HCT116 (cell line): ENCODE results near the gene LAMA4. TPM values are rescaled to one million over a fixed set of nuclear protein-coding genes. Genes with fewer than 3 reads are reported as not detected.

Experiments used
- ATAC-seq: fragments of 200-7000 bp; cut with Tn5 transposase; 2 replicates; pipeline ENCODE4 v1.9.1; 2020; ENCODE audit warnings: mild to moderate bottlenecking, moderate library complexity
- BruUV-seq: library from RNA; stranded (reverse); fragments of 400-500 nt; replicated peaks from 2 replicates; lab custom pipeline; 2021; lab: Mats Ljungman, UMichigan
- CTCF ChIA-PET: fragments of 300-600 bp; sonication (Branson Sonifier 250); formaldehyde crosslinking; loops from one replicate; lab custom pipeline; 2021; ENCODE audit warnings: antibody characterized with exemption; lab: Charles Lee
- POLR2A ChIA-PET: fragments of 300-600, 350-600 bp; sonication (Branson Sonifier 250); formaldehyde crosslinking; loops from one replicate; lab custom pipeline; 2021; ENCODE audit warnings: antibody characterized with exemption; lab: Charles Lee
- RAD21 ChIA-PET, 2 experiments: fragments of 300-600 bp; sonication (Branson Sonifier 250); formaldehyde crosslinking; loops; one replicate each; lab custom pipeline; 2023; ENCODE audit warnings: low total read pairs in 2 of 2; ENCODE audit not compliant: uncharacterized antibody in 2 of 2, unreplicated experiment in 2 of 2, low non-redundant PET in 1 of 2; lab: Charles Lee
- DNase-seq: peaks from one replicate; pipeline ENCODE4 v3.0.0-alpha.2; 2010; ENCODE audit warnings: low read depth, low spot score
- H2AFZ ChIP-seq: fragments of 200-600 bp; shearing (Covaris generic), sonication (generic); 2 replicates; pipeline ENCODE4 v1.6.1; 2017; ENCODE audit warnings: low read depth, mixed run types, mixed read lengths, antibody characterized with exemption, low read length; ENCODE audit not compliant: poor library complexity, severe bottlenecking
- H3K27ac ChIP-seq: 2 replicates; pipeline ENCODE4 v1.5.1; 2012; ENCODE audit warnings: low read depth, low read length
- H3K27me3 ChIP-seq: fragments of 200-600 bp; sonication (generic); 2 replicates; pipeline ENCODE4 v1.6.1; 2016; ENCODE audit warnings: mixed run types, low read length, mixed read lengths; ENCODE audit not compliant: insufficient read depth
- H3K36me3 ChIP-seq, 2 experiments: fragments of 200-500 bp in 1 of 2; fragments of 200-600 bp in 1 of 2; sonication (Bioruptor generic) in 1 of 2; sonication (generic) in 1 of 2; 2 replicates each; pipeline versions ENCODE4 v1.5.1 to v1.6.1; 2014 to 2016; ENCODE audit warnings: low read length in 2 of 2, inconsistent platforms in 1 of 2, mixed read lengths in 1 of 2, mixed run types in 1 of 2; ENCODE audit not compliant: insufficient read depth in 2 of 2, control insufficient read depth in 1 of 2
- H3K4me1 ChIP-seq, 2 experiments: fragments of 200-600 bp in 1 of 2; sonication (generic) in 1 of 2; 2 replicates each; pipeline versions ENCODE4 v1.5.1 to v1.6.1; 2012 to 2017; ENCODE audit warnings: low read length in 2 of 2, inconsistent platforms in 1 of 2, mild to moderate bottlenecking in 1 of 2, mixed read lengths in 1 of 2, mixed run types in 1 of 2, moderate library complexity in 1 of 2; ENCODE audit not compliant: insufficient read depth in 2 of 2, control insufficient read depth in 1 of 2
- H3K4me2 ChIP-seq: fragments of 200-600 bp; sonication (generic); 2 replicates; pipeline ENCODE4 v1.6.1; 2017; ENCODE audit warnings: mixed run types, low read length, mixed read lengths
- H3K4me3 ChIP-seq, 2 experiments: fragments of 200-600 bp in 1 of 2; sonication (generic) in 1 of 2; replicated peaks in 1 of 2; 2 replicates each; pipeline ENCODE4 v1.5.1; 2011 to 2016; ENCODE audit warnings: low read length in 2 of 2, control low read depth in 1 of 2, low read depth in 1 of 2, mild to moderate bottlenecking in 1 of 2, mixed read lengths in 1 of 2, mixed run types in 1 of 2
- H3K79me2 ChIP-seq: fragments of 200-600 bp; sonication (generic); 2 replicates; pipeline ENCODE4 v1.6.1; 2017; ENCODE audit warnings: mild to moderate bottlenecking, mixed run types, low read length, moderate library complexity, mixed read lengths; ENCODE audit not compliant: insufficient read depth
- H3K9ac ChIP-seq: fragments of 200-600 bp; sonication (generic); 2 replicates; pipeline ENCODE4 v1.6.1; 2016; ENCODE audit warnings: low read length, mixed read lengths
- H3K9me2 ChIP-seq: fragments of 200-600 bp; sonication (generic), shearing (Covaris generic); 2 replicates; pipeline ENCODE4 v1.6.1; 2017; ENCODE audit warnings: mixed run types, mild to moderate bottlenecking, moderate library complexity; ENCODE audit not compliant: insufficient read depth
- H3K9me3 ChIP-seq, 2 experiments: fragments of 200-500 bp in 1 of 2; fragments of 200-600 bp in 1 of 2; sonication (Bioruptor generic) in 1 of 2; sonication (generic) in 1 of 2; 2 replicates each; pipeline ENCODE4 v1.6.1; 2014 to 2017; ENCODE audit warnings: low read length in 2 of 2, mixed read lengths in 2 of 2, inconsistent platforms in 1 of 2, low read depth in 1 of 2, mild to moderate bottlenecking in 1 of 2, mixed run types in 1 of 2, moderate library complexity in 1 of 2; ENCODE audit not compliant: control insufficient read depth in 1 of 2, insufficient read depth in 1 of 2
- H4K20me1 ChIP-seq: fragments of 200-600 bp; sonication (generic), shearing (Covaris generic); 2 replicates; pipeline ENCODE4 v1.6.1; 2017; ENCODE audit warnings: mixed run types, mild to moderate bottlenecking, moderate library complexity; ENCODE audit not compliant: insufficient read depth
- CBX3 ChIP-seq: IDR thresholded peaks from 2 replicates; pipeline ENCODE4 v1.6.1; 2012; ENCODE audit warnings: low read depth
- CEBPB ChIP-seq: IDR thresholded peaks from 2 replicates; pipeline ENCODE4 v1.6.1; 2012; ENCODE audit warnings: low read depth
- EGR1 ChIP-seq: IDR thresholded peaks from 2 replicates; pipeline ENCODE4 v1.6.1; 2012; ENCODE audit warnings: low read depth
- EZH2phosphoT487 ChIP-seq: fragments of 200-600 bp; IDR thresholded peaks from 2 replicates; pipeline ENCODE4 v1.6.1; 2018; ENCODE audit warnings: antibody characterized with exemption, borderline replicate concordance
- FOSL1 ChIP-seq: IDR thresholded peaks from 2 replicates; pipeline ENCODE4 v1.6.1; 2012; ENCODE audit warnings: low read depth
- POLR2A ChIP-seq: IDR thresholded peaks from 2 replicates; pipeline ENCODE4 v1.7.0; 2011; ENCODE audit warnings: borderline replicate concordance; ENCODE audit not compliant: insufficient read depth, insufficient read length; ENCODE audit errors: extremely low read depth
- POLR2AphosphoS5 ChIP-seq: IDR thresholded peaks from 2 replicates; pipeline ENCODE4 v1.6.1; 2011; ENCODE audit warnings: mild to moderate bottlenecking, low read depth, low read length, moderate library complexity
- SIN3A ChIP-seq: IDR thresholded peaks from 2 replicates; pipeline ENCODE4 v1.6.1; 2012; ENCODE audit warnings: low read depth
- SRF ChIP-seq: IDR thresholded peaks from 2 replicates; pipeline ENCODE4 v1.6.1; 2012; ENCODE audit warnings: low read depth
- TCF7L2 ChIP-seq: IDR thresholded peaks from 2 replicates; pipeline ENCODE4 v1.7.0; 2011; ENCODE audit warnings: borderline replicate concordance, inconsistent platforms; ENCODE audit not compliant: insufficient read depth, insufficient read length; ENCODE audit errors: extremely low read depth
- YY1 ChIP-seq: IDR thresholded peaks from 2 replicates; pipeline ENCODE4 v1.6.1; 2011; ENCODE audit warnings: low read length, low read depth, moderate library complexity, mild to moderate bottlenecking; ENCODE audit not compliant: insufficient replicate concordance; ENCODE audit errors: extremely low read depth
- ZFX ChIP-seq: fragments of 450-650 bp; IDR thresholded peaks from 2 replicates; pipeline ENCODE4 v1.6.1; 2017
- ZNF274 ChIP-seq: fragments of 200-500 bp; sonication (Bioruptor generic); IDR thresholded peaks from 2 replicates; pipeline ENCODE4 v1.6.1; 2014; ENCODE audit warnings: mild to moderate bottlenecking, low read depth, low read length, inconsistent platforms
- intact Hi-C: fragments of 100-400 bp; cut with micrococcal nuclease; formaldehyde crosslinking; loops from 2 replicates; pipeline ENCODE4 v1.10.0; 2022
- total RNA-seq: library from RNA; stranded (reverse); gene quantifications from one replicate; pipeline ENCODE4 v1.2.1, GENCODE V29; 2021; ENCODE audit not compliant: unreplicated experiment
- TF ChIP-seq, protein P1 (sequence below): IDR thresholded peaks from 2 replicates; pipeline ENCODE4 v1.6.1; 2012; ENCODE audit warnings: low read depth
- TF ChIP-seq, protein P2 (sequence below), 3 experiments: fragments of 200-600 bp in 1 of 3; sonication (generic) in 1 of 3; IDR thresholded peaks in 2 of 3; conservative IDR thresholded peaks in 1 of 3; 2 replicates each; pipeline ENCODE4 v1.5.1; 2012 to 2017; ENCODE audit warnings: low read depth in 2 of 3, low read length in 2 of 3, antibody characterized with exemption in 1 of 3, borderline replicate concordance in 1 of 3, control low read depth in 1 of 3, mild to moderate bottlenecking in 1 of 3, mixed read lengths in 1 of 3, mixed run types in 1 of 3, moderate library complexity in 1 of 3; ENCODE audit not compliant: insufficient read depth in 1 of 3
- TF ChIP-seq, protein P3 (sequence below): IDR thresholded peaks from 2 replicates; pipeline ENCODE4 v1.6.1; 2012
- TF ChIP-seq, protein P4 (sequence below): IDR thresholded peaks from 2 replicates; pipeline ENCODE4 v1.6.1; 2012
- TF ChIP-seq, protein P5 (sequence below): IDR thresholded peaks from 2 replicates; pipeline ENCODE4 v1.6.1; 2011; ENCODE audit warnings: mild to moderate bottlenecking, low read length, moderate library complexity; ENCODE audit not compliant: insufficient replicate concordance; ENCODE audit errors: extremely low read depth

The LAMA4 gene
- total RNA-seq, 1 experiment from 2014 or later, result 2.2 TPM

DNA sequence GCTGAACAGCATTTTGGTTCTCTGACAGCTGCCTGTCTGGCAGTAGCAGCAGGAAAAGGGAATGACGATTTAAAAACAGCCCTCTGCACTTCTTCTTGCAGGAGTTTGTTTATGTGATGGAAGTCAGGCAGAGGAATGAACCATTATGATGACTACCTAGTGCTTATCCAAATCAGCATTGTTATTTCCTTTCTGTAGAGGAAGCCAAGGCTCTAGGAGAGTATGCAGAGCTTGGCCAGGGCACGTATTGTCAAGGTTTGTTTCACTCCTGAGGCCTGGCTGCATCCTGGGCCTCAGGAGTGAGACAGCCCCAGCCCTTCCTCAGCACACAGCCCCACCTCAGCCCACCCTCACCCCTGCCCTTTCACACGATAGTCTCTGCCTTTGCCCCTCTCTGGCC is 98.5 kb downstream of the LAMA4 start:
- no peak overlapping the region for H2AFZ ChIP-seq
- H3K79me2 ChIP-seq, result no peaks in the 10 kb centered on the region
- H3K4me3 ChIP-seq, result no peak overlapping the region
- no peaks in the 10 kb centered on the region for H3K36me3 ChIP-seq
- ATAC-seq (no peak), DNase-seq (no peak)
- no peaks in the 10 kb centered on the region for H3K4me1 ChIP-seq
- no TSS peak for BruUV-seq
- H3K9ac ChIP-seq, result no peak overlapping the region
- no peaks in the 10 kb centered on the region for H3K9me2 ChIP-seq
- CTCF ChIA-PET, result no interaction called here
- TF ChIP-seq, protein P1, sequence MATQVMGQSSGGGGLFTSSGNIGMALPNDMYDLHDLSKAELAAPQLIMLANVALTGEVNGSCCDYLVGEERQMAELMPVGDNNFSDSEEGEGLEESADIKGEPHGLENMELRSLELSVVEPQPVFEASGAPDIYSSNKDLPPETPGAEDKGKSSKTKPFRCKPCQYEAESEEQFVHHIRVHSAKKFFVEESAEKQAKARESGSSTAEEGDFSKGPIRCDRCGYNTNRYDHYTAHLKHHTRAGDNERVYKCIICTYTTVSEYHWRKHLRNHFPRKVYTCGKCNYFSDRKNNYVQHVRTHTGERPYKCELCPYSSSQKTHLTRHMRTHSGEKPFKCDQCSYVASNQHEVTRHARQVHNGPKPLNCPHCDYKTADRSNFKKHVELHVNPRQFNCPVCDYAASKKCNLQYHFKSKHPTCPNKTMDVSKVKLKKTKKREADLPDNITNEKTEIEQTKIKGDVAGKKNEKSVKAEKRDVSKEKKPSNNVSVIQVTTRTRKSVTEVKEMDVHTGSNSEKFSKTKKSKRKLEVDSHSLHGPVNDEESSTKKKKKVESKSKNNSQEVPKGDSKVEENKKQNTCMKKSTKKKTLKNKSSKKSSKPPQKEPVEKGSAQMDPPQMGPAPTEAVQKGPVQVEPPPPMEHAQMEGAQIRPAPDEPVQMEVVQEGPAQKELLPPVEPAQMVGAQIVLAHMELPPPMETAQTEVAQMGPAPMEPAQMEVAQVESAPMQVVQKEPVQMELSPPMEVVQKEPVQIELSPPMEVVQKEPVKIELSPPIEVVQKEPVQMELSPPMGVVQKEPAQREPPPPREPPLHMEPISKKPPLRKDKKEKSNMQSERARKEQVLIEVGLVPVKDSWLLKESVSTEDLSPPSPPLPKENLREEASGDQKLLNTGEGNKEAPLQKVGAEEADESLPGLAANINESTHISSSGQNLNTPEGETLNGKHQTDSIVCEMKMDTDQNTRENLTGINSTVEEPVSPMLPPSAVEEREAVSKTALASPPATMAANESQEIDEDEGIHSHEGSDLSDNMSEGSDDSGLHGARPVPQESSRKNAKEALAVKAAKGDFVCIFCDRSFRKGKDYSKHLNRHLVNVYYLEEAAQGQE, result no peak
- TF ChIP-seq EGR1 (no peak), SIN3A (no peak), CEBPB (no peak), YY1 (no peak), FOSL1 (no peak), POLR2A (no peak), CBX3 (no peak), EZH2phosphoT487 (no peak), ZFX (no peak), ZNF274 (no peak), POLR2AphosphoS5 (no peak), TCF7L2 (no peak), SRF (no peak)
- TF ChIP-seq, protein P2, sequence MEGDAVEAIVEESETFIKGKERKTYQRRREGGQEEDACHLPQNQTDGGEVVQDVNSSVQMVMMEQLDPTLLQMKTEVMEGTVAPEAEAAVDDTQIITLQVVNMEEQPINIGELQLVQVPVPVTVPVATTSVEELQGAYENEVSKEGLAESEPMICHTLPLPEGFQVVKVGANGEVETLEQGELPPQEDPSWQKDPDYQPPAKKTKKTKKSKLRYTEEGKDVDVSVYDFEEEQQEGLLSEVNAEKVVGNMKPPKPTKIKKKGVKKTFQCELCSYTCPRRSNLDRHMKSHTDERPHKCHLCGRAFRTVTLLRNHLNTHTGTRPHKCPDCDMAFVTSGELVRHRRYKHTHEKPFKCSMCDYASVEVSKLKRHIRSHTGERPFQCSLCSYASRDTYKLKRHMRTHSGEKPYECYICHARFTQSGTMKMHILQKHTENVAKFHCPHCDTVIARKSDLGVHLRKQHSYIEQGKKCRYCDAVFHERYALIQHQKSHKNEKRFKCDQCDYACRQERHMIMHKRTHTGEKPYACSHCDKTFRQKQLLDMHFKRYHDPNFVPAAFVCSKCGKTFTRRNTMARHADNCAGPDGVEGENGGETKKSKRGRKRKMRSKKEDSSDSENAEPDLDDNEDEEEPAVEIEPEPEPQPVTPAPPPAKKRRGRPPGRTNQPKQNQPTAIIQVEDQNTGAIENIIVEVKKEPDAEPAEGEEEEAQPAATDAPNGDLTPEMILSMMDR (IDR thresholded peaks at IDR 0.05 in 2 of 3, conservative IDR thresholded peaks at IDR 0.05 in 1 of 3; ENCODE audit: borderline replicate concordance in 1 of 3, insufficient read depth in 1 of 3, low read depth in 2 of 3, low read length in 2 of 3), result no peak
- TF ChIP-seq, protein P3, sequence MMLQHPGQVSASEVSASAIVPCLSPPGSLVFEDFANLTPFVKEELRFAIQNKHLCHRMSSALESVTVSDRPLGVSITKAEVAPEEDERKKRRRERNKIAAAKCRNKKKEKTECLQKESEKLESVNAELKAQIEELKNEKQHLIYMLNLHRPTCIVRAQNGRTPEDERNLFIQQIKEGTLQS, result no peak
- TF ChIP-seq, protein P4, sequence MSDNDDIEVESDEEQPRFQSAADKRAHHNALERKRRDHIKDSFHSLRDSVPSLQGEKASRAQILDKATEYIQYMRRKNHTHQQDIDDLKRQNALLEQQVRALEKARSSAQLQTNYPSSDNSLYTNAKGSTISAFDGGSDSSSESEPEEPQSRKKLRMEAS, result no peak
- TF ChIP-seq, protein P5, sequence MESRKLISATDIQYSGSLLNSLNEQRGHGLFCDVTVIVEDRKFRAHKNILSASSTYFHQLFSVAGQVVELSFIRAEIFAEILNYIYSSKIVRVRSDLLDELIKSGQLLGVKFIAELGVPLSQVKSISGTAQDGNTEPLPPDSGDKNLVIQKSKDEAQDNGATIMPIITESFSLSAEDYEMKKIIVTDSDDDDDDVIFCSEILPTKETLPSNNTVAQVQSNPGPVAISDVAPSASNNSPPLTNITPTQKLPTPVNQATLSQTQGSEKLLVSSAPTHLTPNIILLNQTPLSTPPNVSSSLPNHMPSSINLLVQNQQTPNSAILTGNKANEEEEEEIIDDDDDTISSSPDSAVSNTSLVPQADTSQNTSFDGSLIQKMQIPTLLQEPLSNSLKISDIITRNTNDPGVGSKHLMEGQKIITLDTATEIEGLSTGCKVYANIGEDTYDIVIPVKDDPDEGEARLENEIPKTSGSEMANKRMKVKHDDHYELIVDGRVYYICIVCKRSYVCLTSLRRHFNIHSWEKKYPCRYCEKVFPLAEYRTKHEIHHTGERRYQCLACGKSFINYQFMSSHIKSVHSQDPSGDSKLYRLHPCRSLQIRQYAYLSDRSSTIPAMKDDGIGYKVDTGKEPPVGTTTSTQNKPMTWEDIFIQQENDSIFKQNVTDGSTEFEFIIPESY, result no peak
- H3K27me3 ChIP-seq, result no peaks in the 10 kb centered on the region
- intact Hi-C loops, result no loop called here
- RAD21 ChIA-PET, result no interaction called here
- H4K20me1 ChIP-seq, result no peaks in the 10 kb centered on the region
- H3K27ac ChIP-seq, result no peak overlapping the region
- H3K9me3 ChIP-seq, result no peaks in the 10 kb centered on the region
- POLR2A ChIA-PET, result no interaction called here
- H3K4me2 ChIP-seq, result no peak overlapping the region
